ENCODE data around the gene TMEM17. TPM values are rescaled to one million over a fixed set of nuclear protein-coding genes. Genes with fewer than 3 reads are reported as not detected.

Gene TMEM17, protein sequence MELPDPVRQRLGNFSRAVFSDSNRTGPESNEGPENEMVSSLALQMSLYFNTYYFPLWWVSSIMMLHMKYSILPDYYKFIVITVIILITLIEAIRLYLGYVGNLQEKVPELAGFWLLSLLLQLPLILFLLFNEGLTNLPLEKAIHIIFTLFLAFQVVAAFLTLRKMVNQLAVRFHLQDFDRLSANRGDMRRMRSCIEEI
- total RNA-seq (2022; extraction: Qiagen RNA extraction) = 3.5 to 4.8 TPM (median 3.8 TPM) in 5 replicates

DNA sequence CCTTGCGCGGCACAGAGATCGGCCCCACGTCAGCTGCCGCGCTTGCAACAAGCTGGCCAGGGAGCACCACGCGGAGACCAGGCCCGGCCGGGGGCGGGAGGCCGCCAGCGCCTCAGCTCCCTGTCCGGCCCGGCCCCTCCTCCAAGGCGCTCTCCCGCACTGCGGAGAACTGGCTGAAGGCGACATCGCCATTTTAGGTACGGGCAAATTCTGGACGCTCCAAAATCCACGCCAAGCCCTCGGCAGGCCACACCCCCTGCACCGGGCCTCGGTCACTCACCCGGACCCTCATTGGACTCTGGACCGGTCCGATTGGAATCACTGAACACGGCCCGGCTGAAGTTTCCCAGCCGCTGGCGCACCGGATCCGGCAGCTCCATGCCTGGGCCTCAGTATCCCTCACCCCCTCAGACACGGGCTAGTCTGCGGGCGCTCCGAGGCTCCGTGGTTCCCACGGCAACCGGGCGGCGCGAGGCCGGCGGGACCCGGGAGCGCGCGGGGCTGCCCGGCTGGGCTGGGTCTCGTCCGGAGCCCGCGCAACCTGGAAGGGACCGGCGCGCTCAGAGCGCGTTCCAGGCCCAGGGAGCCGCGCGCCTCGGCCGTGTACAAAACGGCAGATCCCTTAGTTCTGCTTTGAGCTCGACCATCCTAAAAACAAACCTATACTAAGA is at the start of gene TMEM17:
TSS of gene TMEM17 (minus strand) at position 446 of the 671 bp plus-strand sequence. CDS start at position 380, 66 bp downstream.

Other genes with a start within 250 kb of the TMEM17 start
- 36.1 to 50.1 TPM (median 45.7 TPM) in 5 replicates for gene EHBP1, start 199.5 kb upstream of the TMEM17 start, total RNA-seq (2022; extraction: Qiagen RNA extraction)